A549 (cell line): Measurements from ENCODE around the gene SLC28A3. TPM values are rescaled to one million over a fixed set of nuclear protein-coding genes. Genes with fewer than 3 reads are reported as not detected.

Experiments
- ATAC-seq, 2 experiments: fragments of 200-7000 bp in 1 of 2; fragments of >200 bp in 1 of 2; cut with Nextera tagmentation in 1 of 2; cut with Tn5 transposase in 1 of 2; 3 replicates each; pipeline versions ENCODE4 v1.8.0 to v1.9.1; 2018 to 2020; ENCODE audit warnings: mild to moderate bottlenecking in 1 of 2, moderate library complexity in 1 of 2
- CTCF ChIA-PET: fragments of 300-600 bp; sonication (Branson Sonifier 250); formaldehyde crosslinking; extraction: SDS; loops from one replicate; lab custom pipeline; 2021; ENCODE audit warnings: antibody characterized with exemption, inconsistent platforms; lab: Yijun Ruan, JAX
- POLR2A ChIA-PET: fragments of 350-600 bp; formaldehyde crosslinking; extraction: SDS; loops from one replicate; lab custom pipeline; 2021; ENCODE audit warnings: antibody characterized with exemption, inconsistent platforms; lab: Yijun Ruan, JAX
- DNase-seq, 2 experiments: peaks; one replicate each; pipeline versions ENCODE4 v3.0.0 to v3.0.0-alpha.2; 2011 to 2016; ENCODE audit warnings: low read depth in 1 of 2, low spot score in 1 of 2
- FAIRE-seq: peaks from 2 replicates; lab custom pipeline; 2011; peaks lifted over from hg19 to GRCh38; lab: Jason Lieb, UNC
- H3K27ac ChIP-seq, 2 experiments: fragments of >200 bp; sonication (Bioruptor Twin); formaldehyde crosslinking; 3 replicates each; pipeline ENCODE4 v1.5.1; 2016 to 2017
- H3K4me1 ChIP-seq: fragments of >200 bp; sonication (Bioruptor Twin); formaldehyde crosslinking; 3 replicates; pipeline ENCODE4 v1.6.1; 2016
- H3K4me2 ChIP-seq: fragments of >200 bp; sonication (Bioruptor Twin); formaldehyde crosslinking; 3 replicates; pipeline ENCODE4 v1.6.1; 2016
- H3K4me3 ChIP-seq: fragments of >200 bp; sonication (Bioruptor Twin); formaldehyde crosslinking; 3 replicates; pipeline ENCODE4 v1.5.1; 2016
- H3K9me3 ChIP-seq: fragments of >200 bp; sonication (Bioruptor Twin); formaldehyde crosslinking; 3 replicates; pipeline ENCODE4 v1.6.1; 2016
- BCL3 ChIP-seq: fragments of >200 bp; sonication (Bioruptor Twin); formaldehyde crosslinking; IDR thresholded peaks from 3 replicates; pipeline ENCODE4 v1.6.1; 2016
- BHLHE40 ChIP-seq: IDR thresholded peaks from 2 replicates; pipeline ENCODE4 v1.6.1; 2012; ENCODE audit warnings: low read depth, low read length, inconsistent platforms
- CHD4 ChIP-seq: fragments of 200-600 bp; sonication (generic); IDR thresholded peaks from 2 replicates; pipeline ENCODE4 v1.6.1; 2016; ENCODE audit warnings: antibody characterized with exemption, mild to moderate bottlenecking, borderline replicate concordance
- EHF ChIP-seq: fragments of 250-450 bp; sonication (Bioruptor Pico); IDR thresholded peaks from 2 replicates; pipeline ENCODE4 v1.5.0; 2020; ENCODE audit warnings: mild to moderate bottlenecking
- ESRRA ChIP-seq: fragments of 150-350 bp; IDR thresholded peaks from 2 replicates; pipeline ENCODE4 v1.6.1; 2014; ENCODE audit warnings: mild to moderate bottlenecking, low read length, borderline replicate concordance
- FOSB ChIP-seq: fragments of 250-450 bp; sonication (Bioruptor Pico); IDR thresholded peaks from 2 replicates; pipeline ENCODE4 v1.5.0; 2020; ENCODE audit warnings: mild to moderate bottlenecking, moderate library complexity
- FOXS1 ChIP-seq: fragments of 250-450 bp; sonication (Bioruptor Pico); IDR thresholded peaks from 2 replicates; pipeline ENCODE4 v1.5.0; 2020; ENCODE audit warnings: mild to moderate bottlenecking, moderate library complexity
- HES2 ChIP-seq: fragments of >200 bp; sonication (Bioruptor Twin); formaldehyde crosslinking; IDR thresholded peaks from 2 replicates; pipeline ENCODE4 v1.6.1; 2016
- HOXA7 ChIP-seq: fragments of 250-450 bp; sonication (Bioruptor Pico); IDR thresholded peaks from 2 replicates; pipeline ENCODE4 v1.5.0; 2020; ENCODE audit warnings: mild to moderate bottlenecking, moderate library complexity
- HOXB13 ChIP-seq: fragments of 250-450 bp; sonication (Bioruptor Pico); IDR thresholded peaks from 2 replicates; pipeline ENCODE4 v1.5.0; 2020; ENCODE audit warnings: low read depth, mild to moderate bottlenecking, moderate library complexity
- JUN ChIP-seq, 2 experiments: fragments of >200 bp; sonication (Bioruptor Twin); formaldehyde crosslinking; IDR thresholded peaks; 2 replicates in 1 of 2; 3 replicates in 1 of 2; pipeline ENCODE4 v1.6.1; 2016 to 2017
- JUNB ChIP-seq: fragments of >200 bp; sonication (Bioruptor Twin); formaldehyde crosslinking; IDR thresholded peaks from 2 replicates; pipeline ENCODE4 v1.6.1; 2016
- KDM1A ChIP-seq: fragments of 200-600 bp; sonication (generic); IDR thresholded peaks from 2 replicates; pipeline ENCODE4 v1.6.1; 2016; ENCODE audit warnings: low read depth, mild to moderate bottlenecking
- KDM5A ChIP-seq: fragments of 200-600 bp; sonication (generic); IDR thresholded peaks from 2 replicates; pipeline ENCODE4 v1.6.1; 2016; ENCODE audit warnings: antibody characterized with exemption, mild to moderate bottlenecking
- MAFK ChIP-seq: fragments of 450-650 bp; IDR thresholded peaks from 2 replicates; pipeline ENCODE4 v1.6.1; 2014; ENCODE audit not compliant: partially characterized antibody
- MAX ChIP-seq: IDR thresholded peaks from 2 replicates; pipeline ENCODE4 v1.6.1; 2012
- NR3C1 ChIP-seq: fragments of >200 bp; sonication (Bioruptor Twin); formaldehyde crosslinking; IDR thresholded peaks from 3 replicates; pipeline ENCODE4 v1.6.1; 2017
- RARB ChIP-seq: fragments of 250-450 bp; sonication (Bioruptor Pico); IDR thresholded peaks from 2 replicates; pipeline ENCODE4 v1.8.0; 2021; ENCODE audit warnings: mild to moderate bottlenecking, moderate library complexity
- REST ChIP-seq: fragments of 200-600 bp; sonication (generic); IDR thresholded peaks from 2 replicates; pipeline ENCODE4 v1.6.1; 2016; ENCODE audit warnings: antibody characterized with exemption, mild to moderate bottlenecking, moderate library complexity
- RFX5 ChIP-seq: fragments of 450-650 bp; IDR thresholded peaks from 2 replicates; pipeline ENCODE4 v1.7.1; 2014; ENCODE audit warnings: antibody characterized with exemption, mild to moderate bottlenecking, moderate library complexity
- SMC3 ChIP-seq: fragments of >200 bp; sonication (Bioruptor Twin); formaldehyde crosslinking; IDR thresholded peaks from 3 replicates; pipeline ENCODE4 v1.6.1; 2018; ENCODE audit warnings: inconsistent platforms
- SREBF2 ChIP-seq: fragments of 450-650 bp; IDR thresholded peaks from 2 replicates; pipeline ENCODE4 v1.6.1; 2014; ENCODE audit warnings: mild to moderate bottlenecking, moderate library complexity
- TP53 ChIP-seq: fragments of 250-450 bp; sonication (Bioruptor Pico); IDR thresholded peaks from 2 replicates; pipeline ENCODE4 v1.5.0; 2021; ENCODE audit warnings: mild to moderate bottlenecking, moderate library complexity
- ZFP36 ChIP-seq: fragments of 450-650 bp; IDR thresholded peaks from 2 replicates; pipeline ENCODE4 v1.6.1; 2014; ENCODE audit warnings: borderline replicate concordance; ENCODE audit not compliant: partially characterized antibody
- ZNF302 ChIP-seq: fragments of 250-450 bp; sonication (Bioruptor Pico); IDR thresholded peaks from 2 replicates; pipeline ENCODE4 v1.9.0; 2021; ENCODE audit warnings: inconsistent platforms, mild to moderate bottlenecking, moderate library complexity
- ZSCAN20 ChIP-seq: fragments of 250-450 bp; sonication (Bioruptor Pico); IDR thresholded peaks from 2 replicates; pipeline ENCODE4 v1.8.0; 2022; ENCODE audit warnings: mild to moderate bottlenecking, moderate library complexity
- WGBS: methylation state at CpG from one replicate; pipeline ENCODE4 v1.1.6; 2017; ENCODE audit errors: missing lambda C conversion rate; 5-methylcytosine and 5-hydroxymethylcytosine counted together
- polyA plus RNA-seq, 4 experiments: library from polyadenylated mRNA; depleted of rRNA in 3 of 4; stranded (reverse); fragments of >200 nt; fragmentation: RNase III in 1 of 4; extraction: RNeasy Plus Mini Kit Qiagen cat#74134 plus additional on column Dnase treatment in 1 of 4; gene quantifications; 2 replicates in 3 of 4; 3 replicates in 1 of 4; pipeline ENCODE4 v1.2.3, GENCODE V29; 2011 to 2017
- TF ChIP-seq, protein P1 (sequence below): fragments of 250-450 bp; sonication (Bioruptor Pico); IDR thresholded peaks from 2 replicates; pipeline ENCODE4 v1.5.0; 2021; ENCODE audit warnings: mild to moderate bottlenecking, moderate library complexity, borderline replicate concordance
- TF ChIP-seq, protein P2 (sequence below): fragments of >200 bp; sonication (Bioruptor Twin); formaldehyde crosslinking; IDR thresholded peaks from 3 replicates; pipeline ENCODE4 v1.5.1; 2016

The SLC28A3 gene
- polyA plus RNA-seq, 2 of the 4 experiments (the other 2 are of a cell fraction), result not detected

DNA sequence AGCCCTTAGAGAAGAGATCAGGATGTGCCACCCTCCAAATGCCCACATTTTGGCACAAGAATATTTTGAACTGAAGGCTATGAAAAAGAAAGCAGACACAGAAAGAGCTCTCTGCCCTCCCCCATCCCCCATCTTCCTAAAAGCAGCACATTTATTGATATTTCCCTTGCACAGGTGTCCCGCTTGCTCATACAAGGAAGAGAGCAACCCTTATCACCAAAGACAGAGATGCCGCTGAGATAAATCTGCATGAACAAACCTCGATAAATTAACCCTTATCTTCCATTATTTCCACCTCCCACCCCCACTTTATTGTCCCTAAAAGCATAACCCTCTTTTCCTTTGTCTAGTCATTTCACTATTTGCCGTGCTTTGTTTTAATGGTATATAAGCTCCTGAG, 1.8 kb downstream of the SLC28A3 start:
- 73% methylated on average over 4 of the region's 4 CpGs for WGBS
- no peak overlapping the region for H3K27ac ChIP-seq
- H3K9me3 ChIP-seq, result no peaks in the 10 kb centered on the region
- no peak for FAIRE-seq
- CTCF ChIA-PET, result no interaction called here
- H3K4me1 ChIP-seq, result no peaks in the 10 kb centered on the region
- no peak for TF ChIP-seq RARB
- no peak for TF ChIP-seq FOSB (CRISPR knock-in tag)
- TF ChIP-seq CHD4, result no peak
- TF ChIP-seq SMC3, result no peak
- no peak for TF ChIP-seq ZSCAN20 (CRISPR knock-in tag)
- TF ChIP-seq HOXB13, result no peak
- no peak for TF ChIP-seq TP53 (CRISPR knock-in tag)
- TF ChIP-seq NR3C1, result no peak
- TF ChIP-seq KDM1A, result no peak
- TF ChIP-seq MAX, result no peak
- no peak for TF ChIP-seq ESRRA
- no peak for TF ChIP-seq KDM5A
- TF ChIP-seq HES2, result no peak
- TF ChIP-seq SREBF2, result no peak
- no peak for TF ChIP-seq BHLHE40
- no peak for TF ChIP-seq REST
- TF ChIP-seq HOXA7 (CRISPR knock-in tag), result no peak
- TF ChIP-seq, protein P1, sequence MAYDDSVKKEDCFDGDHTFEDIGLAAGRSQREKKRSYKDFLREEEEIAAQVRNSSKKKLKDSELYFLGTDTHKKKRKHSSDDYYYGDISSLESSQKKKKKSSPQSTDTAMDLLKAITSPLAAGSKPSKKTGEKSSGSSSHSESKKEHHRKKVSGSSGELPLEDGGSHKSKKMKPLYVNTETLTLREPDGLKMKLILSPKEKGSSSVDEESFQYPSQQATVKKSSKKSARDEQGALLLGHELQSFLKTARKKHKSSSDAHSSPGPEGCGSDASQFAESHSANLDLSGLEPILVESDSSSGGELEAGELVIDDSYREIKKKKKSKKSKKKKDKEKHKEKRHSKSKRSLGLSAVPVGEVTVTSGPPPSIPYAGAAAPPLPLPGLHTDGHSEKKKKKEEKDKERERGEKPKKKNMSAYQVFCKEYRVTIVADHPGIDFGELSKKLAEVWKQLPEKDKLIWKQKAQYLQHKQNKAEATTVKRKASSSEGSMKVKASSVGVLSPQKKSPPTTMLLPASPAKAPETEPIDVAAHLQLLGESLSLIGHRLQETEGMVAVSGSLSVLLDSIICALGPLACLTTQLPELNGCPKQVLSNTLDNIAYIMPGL (CRISPR knock-in tag), result no peak
- TF ChIP-seq FOXS1, result no peak
- TF ChIP-seq BCL3, result no peak
- POLR2A ChIA-PET, result no interaction called here
- no peak overlapping the region for H3K4me3 ChIP-seq
- H3K4me2 ChIP-seq, result no peak overlapping the region
- no peak for DNase-seq
- no peak for ATAC-seq

GRCh38 chr9:84337252-84337651, 3.3 kb downstream of the SLC28A3 start:
- FAIRE-seq (no peak), DNase-seq (no peak), ATAC-seq (no peak)
- Histone ChIP-seq H3K9me3 (no peaks in the 10 kb centered on the region), H3K4me3 (no peak overlapping the region), H3K4me2 (no peak overlapping the region), H3K4me1 (no peaks in the 10 kb centered on the region), H3K27ac (no peak overlapping the region)
- POLR2A ChIA-PET, result no interaction called here
- CTCF ChIA-PET, result no interaction called here
- WGBS, result 91% methylated on average over 8 of the region's 8 CpGs
- TF ChIP-seq JUNB (no peak), ZFP36 (no peak), KDM1A (no peak), MAFK (no peak), FOXS1 (no peak), TP53 (CRISPR knock-in tag) (no peak), RFX5 (no peak), SMC3 (no peak), EHF (CRISPR knock-in tag) (no peak), KDM5A (no peak), ZNF302 (CRISPR knock-in tag) (no peak), JUN (IDR thresholded peaks at IDR 0.05) (no peak)
- TF ChIP-seq, protein P1 (CRISPR knock-in tag), result no peak
- TF ChIP-seq, protein P2, sequence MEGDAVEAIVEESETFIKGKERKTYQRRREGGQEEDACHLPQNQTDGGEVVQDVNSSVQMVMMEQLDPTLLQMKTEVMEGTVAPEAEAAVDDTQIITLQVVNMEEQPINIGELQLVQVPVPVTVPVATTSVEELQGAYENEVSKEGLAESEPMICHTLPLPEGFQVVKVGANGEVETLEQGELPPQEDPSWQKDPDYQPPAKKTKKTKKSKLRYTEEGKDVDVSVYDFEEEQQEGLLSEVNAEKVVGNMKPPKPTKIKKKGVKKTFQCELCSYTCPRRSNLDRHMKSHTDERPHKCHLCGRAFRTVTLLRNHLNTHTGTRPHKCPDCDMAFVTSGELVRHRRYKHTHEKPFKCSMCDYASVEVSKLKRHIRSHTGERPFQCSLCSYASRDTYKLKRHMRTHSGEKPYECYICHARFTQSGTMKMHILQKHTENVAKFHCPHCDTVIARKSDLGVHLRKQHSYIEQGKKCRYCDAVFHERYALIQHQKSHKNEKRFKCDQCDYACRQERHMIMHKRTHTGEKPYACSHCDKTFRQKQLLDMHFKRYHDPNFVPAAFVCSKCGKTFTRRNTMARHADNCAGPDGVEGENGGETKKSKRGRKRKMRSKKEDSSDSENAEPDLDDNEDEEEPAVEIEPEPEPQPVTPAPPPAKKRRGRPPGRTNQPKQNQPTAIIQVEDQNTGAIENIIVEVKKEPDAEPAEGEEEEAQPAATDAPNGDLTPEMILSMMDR, result no peak
